ENCODE measurements around the gene INTS7. TPM values are rescaled to one million over a fixed set of nuclear protein-coding genes. Genes with fewer than 3 reads are reported as not detected.

Gene INTS7
- total RNA-seq, 4 donors from 2014 or later: 13.5 to 22.3 (median 18.2) TPM

DNA sequence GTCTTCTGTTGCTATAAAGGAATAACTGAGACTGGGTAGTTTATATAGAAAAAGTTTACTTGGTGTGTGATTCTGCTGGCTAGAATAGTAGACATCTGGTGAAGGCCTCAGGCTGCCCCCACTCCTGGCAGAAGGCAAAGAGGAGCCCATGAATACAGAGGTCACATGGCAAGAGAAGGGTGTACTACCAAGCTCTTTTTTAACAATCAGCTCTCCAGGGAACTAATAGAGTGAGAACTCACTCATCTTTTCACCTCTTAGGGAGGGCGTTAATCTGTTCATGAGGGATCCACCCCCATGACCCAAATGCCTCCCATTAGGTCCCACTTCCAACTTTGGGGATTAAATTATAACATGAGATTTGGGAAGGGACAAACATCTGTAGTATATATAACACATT lies 9.5 kb upstream of the INTS7 start:
- no peak overlapping the region for H3K27ac ChIP-seq
- H3K4me1 ChIP-seq: no peaks in the 10 kb centered on the region
- DNase-seq (ENCODE audit: low spot score in 2 of 2): no peak
- TF ChIP-seq, protein P1, sequence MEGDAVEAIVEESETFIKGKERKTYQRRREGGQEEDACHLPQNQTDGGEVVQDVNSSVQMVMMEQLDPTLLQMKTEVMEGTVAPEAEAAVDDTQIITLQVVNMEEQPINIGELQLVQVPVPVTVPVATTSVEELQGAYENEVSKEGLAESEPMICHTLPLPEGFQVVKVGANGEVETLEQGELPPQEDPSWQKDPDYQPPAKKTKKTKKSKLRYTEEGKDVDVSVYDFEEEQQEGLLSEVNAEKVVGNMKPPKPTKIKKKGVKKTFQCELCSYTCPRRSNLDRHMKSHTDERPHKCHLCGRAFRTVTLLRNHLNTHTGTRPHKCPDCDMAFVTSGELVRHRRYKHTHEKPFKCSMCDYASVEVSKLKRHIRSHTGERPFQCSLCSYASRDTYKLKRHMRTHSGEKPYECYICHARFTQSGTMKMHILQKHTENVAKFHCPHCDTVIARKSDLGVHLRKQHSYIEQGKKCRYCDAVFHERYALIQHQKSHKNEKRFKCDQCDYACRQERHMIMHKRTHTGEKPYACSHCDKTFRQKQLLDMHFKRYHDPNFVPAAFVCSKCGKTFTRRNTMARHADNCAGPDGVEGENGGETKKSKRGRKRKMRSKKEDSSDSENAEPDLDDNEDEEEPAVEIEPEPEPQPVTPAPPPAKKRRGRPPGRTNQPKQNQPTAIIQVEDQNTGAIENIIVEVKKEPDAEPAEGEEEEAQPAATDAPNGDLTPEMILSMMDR (IDR thresholded peaks at IDR 0.05): no peak
- WGBS: 100% methylated on average over 1 of the region's 1 CpG
- no peaks in the 10 kb centered on the region for H3K27me3 ChIP-seq
- H3K4me3 ChIP-seq: no peak overlapping the region
- H3K36me3 ChIP-seq: no peaks in the 10 kb centered on the region
- H3K9me3 ChIP-seq: no peaks in the 10 kb centered on the region

DNA sequence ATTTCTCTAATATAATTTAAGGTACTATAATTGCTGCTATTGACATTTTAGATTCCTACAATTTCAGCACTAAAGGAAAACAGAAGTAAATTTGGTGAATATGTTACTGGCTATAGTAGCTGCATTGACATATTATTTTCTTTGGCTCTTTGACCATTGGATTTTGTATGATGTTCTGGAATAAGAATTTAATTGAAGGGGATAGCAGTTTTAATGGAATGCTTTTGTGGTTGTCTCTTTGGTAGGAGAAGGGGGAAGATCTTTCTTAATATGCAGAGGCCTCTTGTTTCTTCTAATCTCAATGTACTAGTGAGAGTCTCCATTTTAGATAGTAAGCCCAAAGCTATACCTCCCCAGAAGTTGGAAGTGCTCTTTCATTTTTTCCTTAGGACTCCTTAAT lies 7.1 kb upstream of the INTS7 start:
- Histone ChIP-seq H3K36me3 (no peaks in the 10 kb centered on the region), H3K4me3 (no peak overlapping the region), H3K27me3 (no peaks in the 10 kb centered on the region), H3K4me1 (no peaks in the 10 kb centered on the region), H3K9me3 (no peaks in the 10 kb centered on the region), H3K27ac (no peak overlapping the region)
- DNase-seq (ENCODE audit: low spot score in 2 of 2): no peak
- TF ChIP-seq POLR2AphosphoS5 (IDR thresholded peaks at IDR 0.05) (no peak), POLR2A (IDR thresholded peaks at IDR 0.05) (no peak), EP300 (IDR thresholded peaks at IDR 0.05) (no peak)
- TF ChIP-seq, protein P1 (IDR thresholded peaks at IDR 0.05): no peak

DNA sequence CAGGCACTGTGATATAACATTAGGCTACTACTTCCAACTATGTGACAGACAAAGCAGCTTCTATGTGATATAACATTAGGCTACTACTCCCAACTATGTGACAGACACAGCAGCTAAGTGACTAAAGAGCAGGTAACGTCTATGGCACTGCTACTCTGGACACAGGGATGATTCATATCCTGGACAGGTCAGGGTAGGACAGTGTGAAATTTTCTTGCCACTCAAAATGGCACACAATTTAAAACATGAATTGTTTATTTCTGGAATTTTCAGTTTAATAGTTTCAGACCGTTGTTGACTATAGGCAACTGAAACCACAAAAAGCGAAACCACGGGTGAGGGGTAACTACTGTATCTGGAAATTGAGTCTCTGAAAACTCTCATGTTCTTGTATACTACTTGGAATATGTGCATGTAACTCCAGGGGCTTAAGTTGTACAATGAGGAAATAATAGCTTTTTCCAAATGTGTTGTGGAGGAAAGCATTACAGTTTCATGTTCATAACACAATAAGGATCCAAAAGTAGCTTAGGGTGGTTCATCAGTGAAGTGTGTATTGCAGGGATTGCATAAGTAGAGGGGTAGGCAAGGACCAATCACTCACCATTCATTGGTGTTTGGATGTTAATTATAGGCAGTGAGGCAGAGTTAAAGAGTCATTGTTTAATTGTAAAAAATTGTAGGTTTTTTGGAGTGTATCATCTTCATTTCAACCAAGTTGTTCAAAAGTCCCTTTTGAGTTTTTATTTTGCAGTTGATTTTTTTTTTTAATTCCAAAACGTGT lies 5.5 kb upstream of the INTS7 start:
- no peaks in the 10 kb centered on the region for H3K36me3 ChIP-seq
- no peak for DNase-seq (ENCODE audit: low spot score in 2 of 2)
- no peak overlapping the region for H3K4me3 ChIP-seq
- no peak for TF ChIP-seq POLR2A (IDR thresholded peaks at IDR 0.05)
- TF ChIP-seq, protein P1 (IDR thresholded peaks at IDR 0.05): no peak
- no peak for TF ChIP-seq POLR2AphosphoS5 (IDR thresholded peaks at IDR 0.05)
- no peak for TF ChIP-seq EP300 (IDR thresholded peaks at IDR 0.05)
- no peaks in the 10 kb centered on the region for H3K27me3 ChIP-seq
- peaks cover 12% of the 10 kb centered on the region for H3K4me1 ChIP-seq
- WGBS: 86% methylated on average over 5 of the region's 5 CpGs
- H3K27ac ChIP-seq: no peak overlapping the region
- no peaks in the 10 kb centered on the region for H3K9me3 ChIP-seq

DNA sequence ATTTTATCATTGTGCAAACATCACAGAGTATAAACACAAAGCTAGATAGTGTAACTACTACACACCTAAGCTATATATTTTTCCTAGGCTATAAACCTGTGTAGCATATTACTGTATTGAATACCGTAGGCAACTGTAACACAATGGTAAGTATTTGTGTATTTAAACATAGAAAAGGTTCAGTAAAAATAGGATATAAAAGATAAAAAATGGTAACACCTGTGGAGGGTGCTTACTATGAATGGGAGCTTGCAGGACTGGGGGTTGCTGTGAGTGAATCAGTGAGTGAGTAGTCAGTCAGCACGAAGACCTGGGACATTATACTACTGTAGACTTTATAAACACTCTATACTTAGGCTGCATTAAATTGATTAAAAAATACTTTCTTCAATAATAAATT lies 4.3 kb upstream of the INTS7 start:
- Histone ChIP-seq H3K27me3 (no peaks in the 10 kb centered on the region), H3K4me1 (peaks cover 14% of the 10 kb centered on the region), H3K27ac (no peak overlapping the region), H3K4me3 (no peak overlapping the region), H3K9me3 (no peaks in the 10 kb centered on the region), H3K36me3 (no peaks in the 10 kb centered on the region)
- TF ChIP-seq POLR2A (IDR thresholded peaks at IDR 0.05) (no peak), POLR2AphosphoS5 (IDR thresholded peaks at IDR 0.05) (no peak), EP300 (IDR thresholded peaks at IDR 0.05) (no peak)
- TF ChIP-seq, protein P1 (IDR thresholded peaks at IDR 0.05): no peak
- no peak for DNase-seq (ENCODE audit: low spot score in 2 of 2)
- WGBS: 95% methylated on average over 2 of the region's 2 CpGs

DNA sequence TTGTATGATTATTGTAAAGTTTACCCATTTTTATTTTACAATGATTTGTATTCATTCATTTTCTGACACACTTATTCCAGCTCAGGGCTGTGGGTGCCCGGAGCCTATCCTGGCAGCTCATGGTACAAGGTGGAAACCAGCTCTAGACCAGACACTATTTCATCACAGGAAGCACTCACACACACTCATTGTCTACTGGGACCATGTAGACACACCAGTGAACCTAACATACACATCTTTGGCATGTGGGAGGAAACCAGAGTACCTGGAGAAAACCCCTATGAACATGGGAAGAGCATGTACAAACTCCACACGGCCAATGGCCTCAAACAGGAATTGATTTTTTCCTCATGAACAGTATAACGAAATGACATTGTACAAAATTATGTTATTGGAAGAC lies 2.5 kb upstream of the INTS7 start:
- 69% methylated on average over 3 of the region's 3 CpGs for WGBS
- no peaks in the 10 kb centered on the region for H3K9me3 ChIP-seq
- H3K36me3 ChIP-seq: no peaks in the 10 kb centered on the region
- no peak overlapping the region for H3K4me3 ChIP-seq
- no peaks in the 10 kb centered on the region for H3K27me3 ChIP-seq
- peaks cover 28% of the 10 kb centered on the region for H3K4me1 ChIP-seq
- TF ChIP-seq, protein P1 (IDR thresholded peaks at IDR 0.05): no peak
- TF ChIP-seq EP300 (IDR thresholded peaks at IDR 0.05) (no peak), POLR2A (IDR thresholded peaks at IDR 0.05) (no peak), POLR2AphosphoS5 (IDR thresholded peaks at IDR 0.05) (no peak)
- H3K27ac ChIP-seq: no peak overlapping the region
- no peak for DNase-seq (ENCODE audit: low spot score in 2 of 2)

All from suprapubic skin (tissue), 4 donors.